ENCODE data around the gene NEB. TPM values are rescaled to one million over a fixed set of nuclear protein-coding genes. Genes with fewer than 3 reads are reported as not detected.
"Not testable (repeated sequence)": the region's sequence is repeated elsewhere in the genome, so short reads cannot be mapped to it uniquely, and the experiment has no call there.

NEB gene
- polyA plus RNA-seq, 3 donors: 2.7 TPM; not detected in 2

GRCh38 chr2:151610310-151610709, 124.0 kb downstream of the NEB start:
- intact Hi-C loops (cut with micrococcal nuclease): no loop called here
- no peaks in the 10 kb centered on the region for H3K9me3 Mint-ChIP-seq
- no peak overlapping the region for H3K27ac Mint-ChIP-seq

DNA sequence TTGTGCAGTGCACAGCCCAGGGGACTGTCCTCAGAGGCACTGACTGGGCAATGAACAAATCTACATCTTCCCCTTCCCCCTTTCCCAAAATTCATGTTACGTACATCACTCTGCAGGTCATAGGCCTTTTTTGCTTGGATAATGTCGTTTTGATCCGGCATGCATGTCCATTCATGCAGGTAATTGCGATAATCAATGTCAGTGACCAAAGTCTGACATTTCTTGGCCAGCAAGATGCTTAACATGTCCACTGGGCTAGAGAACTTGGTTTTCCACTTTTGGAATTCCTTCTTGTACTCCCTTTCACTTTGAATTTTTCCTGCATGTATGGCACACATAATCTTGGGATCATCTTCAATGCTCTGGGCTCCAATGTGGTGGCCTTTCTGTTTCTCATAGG, 124.6 kb downstream of the NEB start:
- Histone ChIP-seq H3K27me3 (ENCODE audit: control insufficient read depth in 2 of 2, insufficient read depth in 2 of 2, low read length in 2 of 2) (no peaks in the 10 kb centered on the region), H3K27ac (ENCODE audit: low read depth in 1 of 2, low read length in 2 of 2) (no peak overlapping the region), H3K4me1 (ENCODE audit: control insufficient read depth in 1 of 2, insufficient read depth in 2 of 2, low read length in 2 of 2) (no peaks in the 10 kb centered on the region), H3K36me3 (replicated peaks in 1 of 2; ENCODE audit: control insufficient read depth in 1 of 2, insufficient read depth in 2 of 2, low read length in 2 of 2) (no peaks in the 10 kb centered on the region), H4K20me1 (ENCODE audit: insufficient read depth, low read length) (no peaks in the 10 kb centered on the region), H3K9me3 (replicated peaks in 1 of 2; ENCODE audit: control insufficient read depth in 1 of 2, insufficient read depth in 1 of 2, low read length in 2 of 2) (no peaks in the 10 kb centered on the region), H3K4me2 (replicated peaks; ENCODE audit: extremely low read depth, low read length, poor library complexity, severe bottlenecking) (no peak overlapping the region), H3K4me3 (replicated peaks in 1 of 3; ENCODE audit: low read depth in 2 of 3, low read length in 3 of 3) (no peak overlapping the region), H3K79me2 (ENCODE audit: insufficient read depth, low read length) (no peaks in the 10 kb centered on the region), H2AFZ (ENCODE audit: insufficient read depth, low read depth, low read length, poor library complexity, severe bottlenecking) (no peak overlapping the region), H3K9ac (ENCODE audit: insufficient read depth, low read length, poor library complexity, severe bottlenecking) (no peak overlapping the region)
- H3K9me3 Mint-ChIP-seq: no peaks in the 10 kb centered on the region
- no peak overlapping the region for H3K27ac Mint-ChIP-seq
- intact Hi-C loops (cut with micrococcal nuclease): no loop called here
- no peaks in the 10 kb centered on the region for H3K27me3 Mint-ChIP-seq (ENCODE audit: low read depth in 3 of 3)
- 93% methylated on average over 4 of the region's 4 CpGs for WGBS (ENCODE audit: insufficient coverage)
- no peak for DNase-seq
- no peak overlapping the region for H3K4me3 Mint-ChIP-seq
- TF ChIP-seq, protein P1, sequence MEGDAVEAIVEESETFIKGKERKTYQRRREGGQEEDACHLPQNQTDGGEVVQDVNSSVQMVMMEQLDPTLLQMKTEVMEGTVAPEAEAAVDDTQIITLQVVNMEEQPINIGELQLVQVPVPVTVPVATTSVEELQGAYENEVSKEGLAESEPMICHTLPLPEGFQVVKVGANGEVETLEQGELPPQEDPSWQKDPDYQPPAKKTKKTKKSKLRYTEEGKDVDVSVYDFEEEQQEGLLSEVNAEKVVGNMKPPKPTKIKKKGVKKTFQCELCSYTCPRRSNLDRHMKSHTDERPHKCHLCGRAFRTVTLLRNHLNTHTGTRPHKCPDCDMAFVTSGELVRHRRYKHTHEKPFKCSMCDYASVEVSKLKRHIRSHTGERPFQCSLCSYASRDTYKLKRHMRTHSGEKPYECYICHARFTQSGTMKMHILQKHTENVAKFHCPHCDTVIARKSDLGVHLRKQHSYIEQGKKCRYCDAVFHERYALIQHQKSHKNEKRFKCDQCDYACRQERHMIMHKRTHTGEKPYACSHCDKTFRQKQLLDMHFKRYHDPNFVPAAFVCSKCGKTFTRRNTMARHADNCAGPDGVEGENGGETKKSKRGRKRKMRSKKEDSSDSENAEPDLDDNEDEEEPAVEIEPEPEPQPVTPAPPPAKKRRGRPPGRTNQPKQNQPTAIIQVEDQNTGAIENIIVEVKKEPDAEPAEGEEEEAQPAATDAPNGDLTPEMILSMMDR (IDR thresholded peaks at IDR 0.05): no peak
- no peaks in the 10 kb centered on the region for H3K36me3 Mint-ChIP-seq
- no peaks in the 10 kb centered on the region for H3K4me1 Mint-ChIP-seq

More at GRCh38 chr2:151610310-151610709, 124.0 kb downstream of the NEB start:
- DNase-seq: no peak
- no peak overlapping the region for H3K4me3 ChIP-seq (replicated peaks in 1 of 3; ENCODE audit: low read depth in 2 of 3, low read length in 3 of 3)
- H3K4me2 ChIP-seq (replicated peaks; ENCODE audit: extremely low read depth, low read length, poor library complexity, severe bottlenecking): no peak overlapping the region
- no peak overlapping the region for H3K27ac ChIP-seq (ENCODE audit: low read depth in 1 of 2, low read length in 2 of 2)
- no peak overlapping the region for H2AFZ ChIP-seq (ENCODE audit: insufficient read depth, low read depth, low read length, poor library complexity, severe bottlenecking)
- no peaks in the 10 kb centered on the region for H3K36me3 ChIP-seq (replicated peaks in 1 of 2; ENCODE audit: control insufficient read depth in 1 of 2, insufficient read depth in 2 of 2, low read length in 2 of 2)
- no peaks in the 10 kb centered on the region for H4K20me1 ChIP-seq (ENCODE audit: insufficient read depth, low read length)
- Mint-ChIP-seq H3K4me1 (no peaks in the 10 kb centered on the region), H3K4me3 (no peak overlapping the region), H3K36me3 (no peaks in the 10 kb centered on the region), H3K27me3 (ENCODE audit: low read depth in 3 of 3) (no peaks in the 10 kb centered on the region)
- H3K79me2 ChIP-seq (ENCODE audit: insufficient read depth, low read length): no peaks in the 10 kb centered on the region
- no peaks in the 10 kb centered on the region for H3K27me3 ChIP-seq (ENCODE audit: control insufficient read depth in 2 of 2, insufficient read depth in 2 of 2, low read length in 2 of 2)
- TF ChIP-seq, protein P1 (IDR thresholded peaks at IDR 0.05): no peak
- WGBS (ENCODE audit: insufficient coverage): 80% methylated on average over 1 of the region's 4 CpGs
- H3K4me1 ChIP-seq (ENCODE audit: control insufficient read depth in 1 of 2, insufficient read depth in 2 of 2, low read length in 2 of 2): no peaks in the 10 kb centered on the region
- H3K9me3 ChIP-seq (replicated peaks in 1 of 2; ENCODE audit: control insufficient read depth in 1 of 2, insufficient read depth in 1 of 2, low read length in 2 of 2): no peaks in the 10 kb centered on the region
- no peak overlapping the region for H3K9ac ChIP-seq (ENCODE audit: insufficient read depth, low read length, poor library complexity, severe bottlenecking)

- DNase-seq; H3K36me3 Mint-ChIP-seq; H3K4me3 Mint-ChIP-seq; H3K27ac ChIP-seq (ENCODE audit: low read depth in 1 of 2, low read length in 2 of 2); H3K79me2 ChIP-seq (ENCODE audit: insufficient read depth, low read length); H3K9me3 ChIP-seq (replicated peaks in 1 of 2; ENCODE audit: control insufficient read depth in 1 of 2, insufficient read depth in 1 of 2, low read length in 2 of 2); H2AFZ ChIP-seq (ENCODE audit: insufficient read depth, low read depth, low read length, poor library complexity, severe bottlenecking); H4K20me1 ChIP-seq (ENCODE audit: insufficient read depth, low read length); H3K9ac ChIP-seq (ENCODE audit: insufficient read depth, low read length, poor library complexity, severe bottlenecking); H3K36me3 ChIP-seq (replicated peaks in 1 of 2; ENCODE audit: control insufficient read depth in 1 of 2, insufficient read depth in 2 of 2, low read length in 2 of 2); H3K4me1 ChIP-seq (ENCODE audit: control insufficient read depth in 1 of 2, insufficient read depth in 2 of 2, low read length in 2 of 2); H3K9me3 Mint-ChIP-seq; H3K4me1 Mint-ChIP-seq; H3K27me3 Mint-ChIP-seq (ENCODE audit: low read depth in 3 of 3); H3K4me2 ChIP-seq (replicated peaks; ENCODE audit: extremely low read depth, low read length, poor library complexity, severe bottlenecking); H3K27ac Mint-ChIP-seq; H3K27me3 ChIP-seq (ENCODE audit: control insufficient read depth in 2 of 2, insufficient read depth in 2 of 2, low read length in 2 of 2); intact Hi-C loops (cut with micrococcal nuclease); H3K4me3 ChIP-seq (replicated peaks in 1 of 3; ENCODE audit: low read depth in 2 of 3, low read length in 3 of 3): not testable (repeated sequence)
- no CpG with 5 or more reads among the region's 6 CpGs for WGBS (ENCODE audit: insufficient coverage)
These were observed 126.5 kb downstream of the NEB start for GRCh38 chr2:151607459-151608424.
